GM21390 (cell line): ENCODE results near the gene SORCS2.

Experiments
- ATAC-seq: cut with Tn5 transposase; IDR thresholded peaks from one replicate; pipeline ENCODE4 v1.9.1; 2021; ENCODE audit not compliant: unreplicated experiment

Gene SORCS2

DNA sequence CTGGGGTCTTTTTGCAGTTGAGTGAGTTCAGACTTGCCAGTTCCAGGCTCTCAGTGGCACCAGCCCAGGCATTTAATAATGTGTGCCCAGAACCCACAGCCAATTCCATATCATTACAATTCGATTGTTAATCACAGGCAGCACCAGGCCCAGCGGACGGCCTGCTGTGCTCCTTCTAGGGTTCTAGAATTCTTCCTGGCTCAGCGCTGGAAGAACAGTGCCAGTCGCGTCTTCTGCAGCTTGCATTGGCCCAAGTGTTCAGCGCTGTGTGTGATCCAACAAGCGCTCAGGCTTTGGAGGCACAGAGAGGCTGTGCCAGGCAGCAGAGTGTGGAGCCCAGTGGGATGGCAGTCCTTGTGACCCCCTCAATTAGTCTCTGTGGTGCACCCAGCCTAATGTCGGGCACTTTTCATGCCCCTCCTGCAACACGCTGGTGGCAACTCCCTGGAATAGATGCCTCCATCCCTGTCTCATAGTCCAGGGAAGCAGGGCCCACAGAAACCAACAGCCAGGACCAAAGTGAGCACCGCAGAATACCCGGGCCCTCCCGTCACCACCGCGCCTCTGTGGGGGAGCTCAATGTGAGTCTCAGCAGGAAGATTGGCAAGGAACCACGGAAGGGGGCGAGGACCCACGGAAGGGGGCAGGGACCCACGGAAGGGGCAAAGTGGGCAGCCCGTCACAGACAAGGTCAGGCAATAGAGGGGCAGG is 554.2 kb downstream of the SORCS2 start:
- no peak for ATAC-seq

DNA sequence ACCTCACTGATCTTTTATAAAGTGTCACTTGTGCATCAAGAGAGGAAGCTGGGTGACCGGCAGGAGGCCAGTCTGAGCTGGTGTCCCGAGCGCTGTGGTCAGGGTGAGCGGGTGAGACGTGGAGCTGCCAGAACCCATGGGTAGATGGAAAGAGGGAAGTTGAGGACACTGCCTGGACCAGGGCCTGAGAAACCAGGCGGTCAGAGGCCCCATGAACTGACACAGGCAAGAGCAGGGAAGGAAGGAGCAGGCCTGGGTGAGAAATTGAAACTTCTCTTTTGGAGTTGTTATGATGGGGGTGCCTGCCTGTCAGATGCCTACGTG is 554.7 kb downstream of the SORCS2 start:
- no peak for ATAC-seq

DNA sequence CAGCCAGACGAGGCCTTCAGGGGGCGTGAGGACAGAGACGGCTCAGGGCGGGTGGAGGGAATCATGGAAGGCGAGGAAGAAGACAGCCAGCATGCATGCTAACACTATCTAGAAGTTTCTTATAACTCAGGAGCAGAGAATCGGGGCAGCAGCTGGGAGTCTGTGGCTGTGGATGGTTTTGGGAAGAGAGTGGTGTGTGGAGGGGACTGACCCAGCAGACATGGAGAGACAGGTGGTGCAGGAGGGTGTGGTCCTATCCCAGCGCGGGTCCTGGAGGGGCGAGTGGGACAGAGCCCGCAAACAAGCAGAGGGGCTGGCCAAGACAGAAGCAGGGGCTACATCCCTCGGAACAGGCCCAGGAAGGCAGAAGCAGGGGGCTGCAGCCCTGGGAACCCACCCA is 555.2 kb downstream of the SORCS2 start:
- no peak for ATAC-seq

DNA sequence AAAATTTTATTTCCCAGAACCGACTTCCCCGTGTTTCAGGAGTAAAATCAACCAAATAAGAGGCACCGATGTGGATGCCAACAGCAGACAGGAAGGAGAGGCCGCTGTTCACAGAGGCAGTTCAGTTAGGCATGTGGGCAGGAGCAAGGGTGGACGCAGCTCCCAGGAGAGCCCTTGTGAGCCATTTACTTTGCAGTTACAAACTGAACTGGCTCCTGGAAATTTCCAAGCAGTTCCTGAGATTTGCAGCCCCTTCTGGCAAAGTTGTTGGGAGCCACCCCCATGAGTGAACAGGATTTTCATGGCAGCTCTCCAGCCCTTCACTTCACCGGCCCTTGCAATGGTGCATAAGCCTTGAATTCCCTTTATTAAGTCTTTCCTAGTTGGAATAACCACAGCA is 558.2 kb downstream of the SORCS2 start:
- no peak for ATAC-seq

DNA sequence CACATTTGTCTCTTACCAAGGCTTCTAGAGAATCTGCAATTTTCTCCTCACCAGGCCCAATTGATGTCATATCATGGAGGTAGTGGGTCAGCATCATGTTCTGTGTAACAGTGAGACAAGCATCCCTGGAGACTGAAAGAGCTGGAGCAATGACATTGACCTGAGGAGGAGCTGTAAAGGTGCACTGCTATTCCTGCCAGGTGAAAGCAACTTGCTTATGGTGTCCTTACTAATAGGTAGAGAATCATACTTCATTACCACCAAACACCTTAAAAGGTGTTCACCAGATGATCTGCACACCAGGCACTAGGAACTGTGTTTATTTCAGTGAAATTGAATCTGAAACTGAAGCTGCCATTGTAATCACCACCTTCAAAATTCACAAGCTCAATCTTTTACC is 558.6 kb downstream of the SORCS2 start:
- ATAC-seq, result no peak

DNA sequence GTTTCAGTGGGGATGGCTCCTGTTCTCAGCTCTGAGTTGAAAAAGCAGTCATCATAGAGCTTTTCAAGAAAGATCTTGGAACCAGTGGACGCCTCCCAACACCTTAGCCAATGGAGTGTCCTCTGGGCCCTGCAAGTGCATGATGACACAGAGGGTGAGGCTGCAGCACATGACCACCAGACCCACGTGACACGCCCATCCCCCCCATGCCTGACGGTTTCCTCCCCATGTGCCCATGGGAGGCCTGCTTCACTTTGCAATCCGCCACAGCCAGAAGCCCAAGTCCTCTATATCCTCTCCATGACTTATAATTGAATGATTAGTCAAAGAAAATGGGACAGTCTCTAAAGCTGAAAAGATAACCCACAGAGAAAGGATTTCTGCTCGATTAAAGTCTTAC is 560.3 kb downstream of the SORCS2 start:
- ATAC-seq, result no peak

DNA sequence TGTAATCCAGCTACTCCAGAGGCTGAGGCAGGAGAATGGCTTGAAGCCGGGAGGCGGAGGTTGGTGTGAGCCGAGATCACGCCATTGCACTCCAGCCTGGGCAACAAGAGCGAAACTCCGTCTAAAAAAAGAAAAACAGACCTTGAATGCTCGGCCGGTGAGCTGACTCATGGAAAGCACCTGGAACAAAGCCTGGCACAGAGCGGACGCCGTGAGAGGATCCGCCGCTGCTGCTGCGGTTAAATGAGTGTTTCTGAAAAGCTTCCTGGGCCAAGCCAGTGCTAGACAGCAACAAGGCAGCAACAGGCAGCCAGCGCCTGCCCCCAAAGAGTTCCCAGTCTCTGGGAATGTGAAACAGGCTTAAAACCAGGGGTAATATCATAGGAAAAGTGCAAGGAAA is 560.9 kb downstream of the SORCS2 start:
- no peak for ATAC-seq

DNA sequence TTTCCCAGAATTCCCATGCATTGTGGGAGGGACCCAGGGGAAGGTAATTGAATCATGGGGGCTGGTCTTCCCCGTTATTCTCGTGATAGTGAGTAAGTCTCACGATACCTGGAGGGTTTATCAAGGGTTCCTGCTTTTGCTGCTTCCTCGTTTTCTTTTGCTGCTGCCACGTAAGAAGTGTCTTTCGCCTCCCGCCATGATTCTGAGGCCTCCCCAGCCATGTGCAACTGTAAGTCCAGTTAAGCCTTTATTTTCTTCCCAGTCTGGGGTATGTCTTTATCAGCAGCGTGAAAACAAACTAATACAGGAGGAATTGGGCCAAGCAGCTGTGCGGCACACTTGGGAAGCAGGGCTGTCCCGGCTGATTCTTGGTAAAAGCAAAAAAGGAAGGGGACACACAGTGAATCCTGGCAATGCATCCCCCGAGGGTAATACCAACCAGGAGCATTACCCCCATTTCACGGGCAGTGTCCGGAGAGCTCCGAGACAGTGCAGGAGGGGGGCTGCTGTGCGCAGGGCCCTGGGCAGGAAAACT is 561.7 kb downstream of the SORCS2 start:
- no peak for ATAC-seq

DNA sequence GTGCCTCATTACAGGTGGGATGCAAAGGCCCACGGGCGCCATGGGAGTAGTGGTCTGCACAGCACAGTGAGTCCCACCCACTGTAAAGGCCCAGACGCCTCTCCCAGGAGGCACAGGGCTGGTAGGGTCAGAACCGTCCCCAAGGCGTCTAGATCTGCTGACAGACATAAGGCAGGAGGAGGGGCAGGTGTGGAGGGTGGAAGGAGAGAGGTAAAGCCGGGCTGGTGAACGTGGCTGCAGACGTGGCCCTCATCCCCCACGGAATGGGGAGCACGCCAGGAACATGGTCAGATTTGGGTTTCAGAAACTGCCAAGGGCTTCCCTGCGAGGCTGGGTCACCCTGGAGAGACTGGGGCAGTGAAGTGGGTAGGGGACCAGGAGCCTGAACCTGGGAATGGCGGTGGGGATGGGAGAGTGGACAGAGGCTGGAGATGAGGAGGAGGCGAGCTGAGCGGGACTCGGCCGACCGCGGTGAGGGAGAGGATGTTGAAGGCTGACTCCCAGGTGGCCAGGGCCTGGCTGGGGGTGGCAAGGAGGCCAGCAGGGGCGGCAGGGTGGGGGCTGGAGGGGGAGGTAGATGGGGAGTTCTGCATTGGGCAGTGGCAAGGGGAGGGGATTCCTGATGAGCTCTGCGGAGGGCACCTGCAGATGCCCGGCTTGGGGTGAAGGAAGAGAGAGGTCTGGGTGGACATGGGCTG is 562.4 kb downstream of the SORCS2 start:
- no peak for ATAC-seq

DNA sequence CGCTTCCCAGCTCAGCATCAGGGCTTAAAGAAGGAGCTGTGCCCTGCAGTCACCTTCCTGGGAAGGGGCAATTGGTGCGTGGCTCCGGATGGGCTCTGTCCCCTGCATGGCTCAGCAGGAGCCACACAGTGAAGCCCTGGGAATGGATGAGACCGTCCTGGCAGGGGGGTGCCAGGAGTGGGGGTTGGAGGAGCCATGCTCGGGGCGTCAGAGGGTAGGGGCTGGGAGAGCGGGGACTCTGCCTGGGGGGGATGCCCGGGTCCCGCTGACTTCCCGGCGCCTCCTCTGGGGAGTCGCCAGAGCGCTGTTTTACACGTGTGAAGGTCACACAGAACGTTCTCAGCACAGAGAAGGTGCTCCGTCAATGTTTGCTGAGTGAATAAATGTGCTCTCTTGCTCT is 563.2 kb downstream of the SORCS2 start:
- ATAC-seq, result no peak

DNA sequence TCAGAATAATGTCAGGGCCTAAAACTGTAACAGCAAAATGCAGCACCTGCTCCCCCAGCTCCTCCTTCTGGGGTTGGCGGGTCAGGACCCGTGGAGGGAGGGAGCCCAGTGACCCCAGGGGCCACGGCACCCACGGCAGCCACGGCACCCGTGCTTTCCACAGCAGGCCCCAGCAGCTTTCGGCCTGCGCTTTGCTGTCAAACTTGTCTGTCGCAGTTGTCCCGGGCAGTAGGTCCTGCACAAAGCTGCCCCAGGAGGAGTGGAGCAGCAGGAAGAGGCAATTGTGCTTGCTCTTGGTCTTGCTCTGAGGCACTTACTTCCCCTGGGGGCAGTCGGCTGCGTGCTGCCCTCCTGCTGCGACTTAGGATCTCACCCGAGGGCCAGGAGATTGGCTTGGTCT is 563.7 kb downstream of the SORCS2 start:
- ATAC-seq, result no peak

DNA sequence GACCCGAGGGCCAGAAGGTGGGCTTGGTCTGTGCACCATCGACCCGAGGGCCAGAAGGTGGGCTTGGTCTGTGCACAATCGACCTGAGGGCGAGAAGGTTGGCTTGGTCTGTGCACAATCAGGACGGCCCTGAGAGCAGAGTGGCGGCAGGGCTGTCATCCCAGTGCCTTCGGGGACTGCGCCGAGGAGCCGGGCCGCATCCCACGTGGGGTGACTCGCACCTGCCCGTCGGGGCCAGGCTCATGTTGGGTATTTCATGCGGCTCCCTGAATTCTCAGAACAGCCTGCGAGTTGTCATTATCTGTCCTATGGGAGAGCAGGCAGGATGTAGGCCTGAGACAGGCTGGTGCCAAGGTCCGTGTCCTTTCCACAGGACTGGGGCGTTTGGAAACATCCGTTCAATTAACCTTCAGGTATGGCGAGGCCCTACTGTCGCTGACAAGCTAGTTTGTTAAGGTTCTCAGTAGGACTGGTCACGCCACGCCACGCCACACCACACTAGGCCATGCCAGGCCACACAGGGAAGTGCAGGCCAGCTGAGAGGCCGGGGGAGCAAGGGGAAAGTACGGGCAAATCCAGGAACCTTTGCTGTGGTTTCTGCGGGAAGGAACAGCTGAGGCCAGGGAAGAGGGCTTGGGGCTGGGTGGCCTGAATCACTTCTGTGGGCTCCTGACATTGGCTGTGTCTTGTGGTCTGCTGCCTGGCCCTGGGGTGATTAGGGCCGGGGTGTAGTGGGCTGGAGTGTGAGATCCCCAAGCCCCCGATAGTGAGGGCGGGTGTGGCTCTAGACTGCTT is 564.4 kb downstream of the SORCS2 start:
- no peak for ATAC-seq

DNA sequence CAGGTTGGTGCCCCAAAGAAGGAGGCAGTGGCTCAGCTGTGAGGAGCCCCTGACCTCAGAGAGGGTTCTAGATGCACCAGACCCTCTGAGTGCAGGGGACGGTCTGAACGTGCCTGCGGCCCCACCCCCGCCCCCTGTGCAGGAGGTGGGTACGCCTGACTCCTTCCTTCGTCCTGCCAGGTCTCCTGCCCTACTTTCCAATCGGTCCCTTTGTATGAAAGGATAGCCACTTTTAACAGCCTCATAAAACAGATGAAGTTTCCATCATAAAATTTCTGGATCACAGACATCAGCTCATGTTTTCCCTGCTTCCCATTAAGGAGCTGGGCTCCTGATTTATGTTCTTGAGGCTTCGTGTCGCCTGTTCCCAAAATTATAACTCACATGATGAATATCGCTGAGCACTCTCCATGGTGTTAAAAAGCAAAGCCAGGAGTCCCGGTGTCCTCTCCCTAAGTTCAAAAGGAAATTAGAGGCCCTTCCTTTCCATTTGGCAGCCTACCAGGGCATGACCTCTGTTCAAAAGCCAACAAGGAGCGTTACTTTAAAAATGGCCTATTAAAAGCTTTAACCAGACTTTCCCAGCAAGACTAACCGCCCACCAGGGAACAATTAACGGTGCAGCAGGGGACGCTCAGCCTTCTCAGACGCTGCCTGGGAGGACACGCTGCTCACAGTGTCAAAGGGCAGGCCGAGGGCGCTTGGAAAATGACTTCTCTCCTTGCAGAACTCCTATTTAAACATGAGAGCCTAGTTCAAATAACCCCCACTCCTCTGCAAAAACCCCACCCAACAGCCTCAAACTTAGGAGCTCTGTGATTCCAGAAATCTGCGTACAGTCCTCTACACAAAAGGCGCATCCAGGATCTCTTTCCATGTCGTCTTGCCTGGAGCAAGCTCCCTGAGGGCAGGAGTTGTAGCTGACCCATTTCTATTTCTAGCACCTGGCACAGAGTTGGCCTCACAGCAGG is 565.4 kb downstream of the SORCS2 start:
- no peak for ATAC-seq

DNA sequence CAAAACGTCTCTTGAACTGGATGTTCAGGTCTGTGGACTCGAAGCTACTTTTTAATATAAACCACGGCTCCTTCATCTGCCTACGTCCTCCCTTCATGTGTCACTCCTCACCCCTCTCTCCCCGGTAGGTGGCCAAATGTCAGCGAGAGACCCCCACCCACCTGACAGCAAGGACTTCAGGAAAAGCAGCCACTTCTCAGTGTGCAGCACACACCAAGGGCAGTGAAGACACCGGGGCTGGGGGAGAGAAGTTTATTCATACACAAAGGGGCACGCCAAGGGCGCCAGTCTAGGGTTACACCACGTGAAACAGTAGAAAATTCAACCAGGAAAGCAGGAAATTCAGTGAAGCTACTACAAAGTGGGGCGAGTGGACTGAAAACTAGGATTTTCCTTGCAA is 566.1 kb downstream of the SORCS2 start:
- ATAC-seq, result no peak

DNA sequence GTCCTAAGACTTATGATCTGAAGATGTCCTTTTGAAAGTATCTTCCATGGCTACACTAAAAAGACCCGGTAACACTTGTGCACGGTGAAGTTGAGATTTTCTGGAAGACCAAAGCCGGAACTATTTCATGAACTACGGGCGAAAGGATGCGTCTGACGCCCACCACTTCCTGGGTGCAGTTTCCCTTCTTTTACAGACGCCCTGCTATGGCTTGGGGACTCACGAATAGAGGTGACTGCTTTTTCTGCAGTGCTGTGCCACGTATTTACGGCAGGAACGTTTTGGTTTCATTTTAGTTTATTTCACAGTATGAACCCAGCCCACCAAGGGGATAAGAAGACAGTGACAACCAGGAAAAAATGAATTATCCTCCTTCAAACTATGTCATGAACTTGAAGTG is 566.9 kb downstream of the SORCS2 start:
- ATAC-seq, result no peak

DNA sequence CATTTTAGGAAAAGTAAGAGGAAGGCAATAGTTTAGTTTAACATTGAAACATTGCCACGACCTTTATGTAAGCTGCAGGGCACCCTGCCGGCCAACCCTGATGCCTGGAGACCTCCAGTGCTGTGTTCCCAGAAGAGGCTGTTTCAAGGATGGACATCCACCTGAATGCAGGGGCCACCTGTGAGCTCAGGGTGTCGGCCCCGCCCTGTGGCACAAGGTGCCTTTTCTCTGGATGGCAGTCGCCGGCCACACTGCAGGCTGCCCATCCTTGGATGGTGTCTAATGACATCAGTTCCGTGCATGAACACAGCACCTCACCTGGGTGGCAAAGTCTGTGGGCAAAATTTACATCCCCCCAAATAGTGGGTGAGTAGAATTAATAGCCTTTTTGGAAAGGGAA is 567.3 kb downstream of the SORCS2 start:
- ATAC-seq, result no peak

DNA sequence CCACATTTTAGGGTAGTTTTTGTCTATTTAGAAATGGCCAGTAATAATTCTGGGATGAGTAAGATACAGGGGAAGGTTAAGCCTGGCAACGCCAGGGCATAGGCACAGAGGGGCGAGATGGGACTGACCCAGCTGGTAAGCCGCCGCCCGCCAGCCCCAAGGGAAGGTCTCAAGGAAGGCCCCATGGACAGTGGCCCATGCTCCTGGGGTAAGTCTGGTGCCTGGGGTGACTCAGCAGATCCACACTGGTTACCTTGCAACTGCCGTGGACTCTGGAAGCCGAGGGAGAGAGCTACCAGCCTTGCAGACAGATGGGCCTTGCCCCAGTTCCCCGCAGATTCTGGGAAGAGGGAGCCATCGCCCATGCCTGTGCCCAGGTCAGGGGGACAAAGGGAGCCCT is 567.9 kb downstream of the SORCS2 start:
- no peak for ATAC-seq

DNA sequence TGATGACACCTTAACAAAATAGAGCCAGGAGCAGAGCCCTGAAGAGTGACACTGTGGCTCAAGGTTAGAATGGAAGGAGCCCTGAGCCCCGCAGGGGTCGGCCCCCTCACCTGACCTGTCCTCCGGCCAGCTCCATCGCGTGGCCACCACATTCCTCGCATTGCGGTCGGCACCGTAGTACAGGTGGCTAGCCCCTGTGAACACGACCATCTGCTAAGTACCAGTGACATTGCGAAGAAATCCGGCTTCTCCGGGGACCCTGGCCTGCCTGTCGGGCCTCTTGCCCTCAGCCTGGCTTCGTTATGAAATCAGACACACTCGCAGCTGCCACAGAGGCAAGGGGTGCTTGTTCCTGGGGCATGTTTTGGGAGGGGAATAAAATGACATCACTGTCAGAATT is 568.4 kb downstream of the SORCS2 start:
- no peak for ATAC-seq

DNA sequence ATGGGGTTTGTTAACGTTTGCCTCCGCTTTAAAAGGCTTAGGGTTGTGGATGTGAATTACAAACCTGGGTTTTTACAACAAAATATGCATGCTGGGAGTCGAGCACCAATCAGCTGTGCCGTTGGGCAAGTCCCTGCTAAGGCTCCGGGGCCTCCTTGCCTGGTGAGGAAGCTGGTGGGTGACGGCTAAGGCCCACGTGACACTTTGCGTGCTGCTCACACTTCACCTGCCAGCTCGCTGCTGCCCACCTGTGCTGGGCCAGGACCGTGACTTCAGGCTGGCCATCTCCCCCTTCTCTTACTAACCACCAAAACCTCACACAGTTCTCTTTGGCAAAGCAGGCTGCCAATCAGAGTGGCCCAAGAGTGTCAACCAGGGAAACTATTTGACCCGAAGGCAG is 569.0 kb downstream of the SORCS2 start:
- ATAC-seq, result no peak

DNA sequence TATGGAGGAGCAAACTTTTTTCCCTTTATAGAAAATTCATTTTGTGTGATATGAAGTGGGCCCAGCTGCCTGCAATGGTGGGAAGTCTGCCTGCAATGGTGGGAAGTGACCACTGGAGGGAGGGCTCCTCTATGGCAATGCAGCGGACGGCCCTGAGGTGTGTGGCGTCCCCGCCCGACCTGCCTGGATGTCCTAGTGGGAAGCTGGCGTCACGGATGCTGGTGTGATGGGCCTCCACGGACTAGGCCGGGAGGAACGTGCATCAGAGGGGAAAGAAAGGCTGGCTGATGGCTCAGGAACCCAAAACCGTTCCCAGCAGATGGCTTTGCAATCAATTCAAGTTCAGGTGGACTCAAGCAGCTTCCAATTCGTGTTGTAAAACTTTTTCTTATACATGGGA is 569.4 kb downstream of the SORCS2 start:
- peak; percentile 67 for ATAC-seq
